WI38 (cell line): Measurements from ENCODE around the gene ASB10.

Experiments
- H3K4me3 ChIP-seq: 2 replicates; pipeline ENCODE4 v1.5.1; 2011; ENCODE audit warnings: low read depth, mild to moderate bottlenecking, control low read depth, low read length
- CTCF ChIP-seq: IDR thresholded peaks from 2 replicates; pipeline ENCODE4 v1.5.1; 2012; ENCODE audit warnings: low read depth, mild to moderate bottlenecking, control low read depth, low read length

The ASB10 gene

DNA sequence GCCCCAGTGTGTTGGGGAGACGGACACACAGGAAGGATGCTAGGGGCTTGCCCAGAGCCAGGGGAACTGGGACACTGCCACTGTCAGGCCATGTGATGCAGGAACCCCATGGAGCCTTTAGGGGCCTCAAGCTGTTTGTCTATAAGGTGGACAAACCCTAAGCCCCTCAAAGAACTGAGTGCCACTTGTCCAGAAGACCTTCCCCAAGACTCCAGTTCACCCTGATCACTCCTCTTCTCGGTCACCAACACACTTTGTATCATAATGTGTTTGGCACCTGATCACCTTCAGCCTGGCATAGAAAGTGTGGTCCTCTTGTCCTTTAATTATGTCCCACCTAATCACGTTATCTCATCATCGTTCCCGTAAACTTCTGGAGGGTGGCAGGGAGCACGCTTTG, 22.5 kb upstream of the ASB10 start:
- no peak overlapping the region for H3K4me3 ChIP-seq
- no peak for TF ChIP-seq CTCF

DNA sequence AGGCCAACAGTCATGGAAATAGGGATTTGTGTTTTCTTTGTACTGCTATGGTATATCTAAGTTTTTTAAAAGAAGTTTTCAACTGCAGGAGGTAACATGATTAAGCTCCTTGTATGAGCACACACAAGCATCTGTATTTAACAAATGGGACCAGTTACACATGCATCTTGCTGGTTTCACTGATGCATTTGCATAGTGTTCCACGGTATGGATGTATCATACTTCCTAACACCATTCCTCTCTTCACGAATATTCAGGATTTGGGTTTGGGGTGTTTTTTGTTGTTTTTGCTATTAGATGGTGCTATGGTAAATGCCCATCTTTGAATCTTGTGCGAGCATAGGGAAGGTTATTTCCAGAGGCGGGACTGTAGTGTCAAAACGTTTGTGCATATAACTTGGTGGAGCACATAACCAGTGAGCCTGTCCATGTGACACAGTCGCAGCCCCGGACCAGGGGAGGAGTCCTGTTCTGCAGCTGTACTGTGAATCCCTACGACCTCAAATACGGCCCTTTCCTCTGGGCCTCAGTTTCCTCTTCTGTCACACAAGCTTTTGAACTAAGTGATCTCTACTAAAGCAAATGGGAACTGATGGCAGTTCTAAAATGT, 21.3 kb upstream of the ASB10 start:
- no peak overlapping the region for H3K4me3 ChIP-seq
- TF ChIP-seq CTCF = no peak

DNA sequence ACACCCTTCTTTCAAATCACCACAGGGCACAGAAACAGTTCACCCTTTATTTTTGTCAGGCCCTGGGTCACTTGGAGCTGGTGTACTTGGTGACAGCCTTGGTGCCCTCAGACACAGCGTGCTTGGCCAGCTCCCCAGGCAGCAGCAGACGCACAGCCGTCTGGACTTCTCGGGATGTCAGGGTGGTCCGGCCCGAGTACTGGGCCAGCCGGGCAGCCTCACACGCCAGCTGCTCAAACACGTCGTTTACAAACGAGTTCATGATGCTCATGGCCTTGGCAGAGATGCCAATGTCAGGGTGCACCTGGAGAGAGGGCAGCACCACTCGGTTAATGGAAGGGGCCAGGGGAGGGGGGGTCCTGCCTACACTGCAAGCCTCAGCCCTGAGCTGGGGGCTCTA, 20.8 kb upstream of the ASB10 start:
- TF ChIP-seq CTCF = no peak
- H3K4me3 ChIP-seq = no peak overlapping the region

GRCh38 chr7:151207315-151207714, 20.3 kb upstream of the ASB10 start:
- no peak for TF ChIP-seq CTCF
- no peak overlapping the region for H3K4me3 ChIP-seq

DNA sequence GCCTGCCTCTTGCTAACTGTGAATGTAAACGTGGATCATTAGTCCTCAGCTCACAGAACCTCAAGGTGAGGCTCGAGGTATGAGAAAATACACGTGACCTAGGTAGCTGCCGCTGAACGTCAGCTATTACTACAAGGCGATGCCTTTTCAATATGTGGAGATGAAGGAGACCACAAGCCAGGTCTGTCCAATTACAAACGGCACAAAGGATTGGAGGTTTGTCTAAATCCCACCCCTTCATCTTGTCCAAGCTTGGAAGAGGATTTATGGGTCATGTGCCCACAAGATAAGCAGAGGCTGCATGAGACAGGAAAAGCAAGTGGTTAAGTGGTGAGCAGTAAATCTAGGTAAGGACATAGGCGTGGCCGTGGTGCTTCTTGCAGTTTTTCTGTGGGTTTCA, 19.9 kb upstream of the ASB10 start:
- no peak overlapping the region for H3K4me3 ChIP-seq
- no peak for TF ChIP-seq CTCF

- no peak overlapping the region for H3K4me3 ChIP-seq
- no peak for TF ChIP-seq CTCF
Observed at GRCh38 chr7:151205730-151206129, 18.7 kb upstream of the ASB10 start.

- no peak for TF ChIP-seq CTCF
Observed at GRCh38 chr7:151204383-151205032, 17.5 kb upstream of the ASB10 start.

More at GRCh38 chr7:151204383-151205032, 17.5 kb upstream of the ASB10 start:
- H3K4me3 ChIP-seq = no peak overlapping the region
